Activated naive CD8-positive, alpha-beta T cell treated with anti-CD3 and anti-CD28 coated beads, Interleukin-2, amount 10 ng/mL, durations not matched to agents 7 days and 5 days (primary cell): ENCODE data around the gene RABL6. TPM values are rescaled to one million over a fixed set of nuclear protein-coding genes. Genes with fewer than 3 reads are reported as not detected.
"Not testable (repeated sequence)": the region's sequence is repeated elsewhere in the genome, so short reads cannot be mapped to it uniquely, and the experiment has no call there.

ENCODE experiments used
- ATAC-seq: fragments of 150-1000 bp; cut with Tn5 transposase; one replicate; pipeline ENCODE4 v1.10.0; 2021; ENCODE audit warnings: low read depth, moderate library complexity
- POLR2A ChIA-PET: fragments of 350-600 bp; sonication (Branson Sonifier 250); formaldehyde crosslinking; loops from one replicate; lab custom pipeline; 2021; ENCODE audit warnings: antibody characterized with exemption; lab: Charles Lee
- DNase-seq: peaks from one replicate; pipeline ENCODE4 v3.0.0; 2021
- H3K27ac Mint-ChIP-seq: one replicate; pipeline ENCODE4 v1.8.0; 2022; ENCODE audit warnings: mild to moderate bottlenecking, mixed read lengths
- H3K27me3 Mint-ChIP-seq: one replicate; pipeline ENCODE4 v1.8.0; 2022; ENCODE audit warnings: mild to moderate bottlenecking, moderate library complexity, mixed read lengths
- H3K36me3 Mint-ChIP-seq: one replicate; pipeline ENCODE4 v1.8.0; 2021; ENCODE audit warnings: mild to moderate bottlenecking, mixed read lengths
- H3K4me1 Mint-ChIP-seq: one replicate; pipeline ENCODE4 v1.8.0; 2021; ENCODE audit warnings: mixed read lengths
- H3K4me3 Mint-ChIP-seq: one replicate; pipeline ENCODE4 v1.8.0; 2022; ENCODE audit warnings: mild to moderate bottlenecking, moderate library complexity, mixed read lengths
- H3K9me3 Mint-ChIP-seq: one replicate; pipeline ENCODE4 v1.8.0; 2021; ENCODE audit warnings: mixed read lengths
- total RNA-seq, 2 experiments: library from RNA; stranded (reverse); gene quantifications; one replicate each; pipeline ENCODE4 v1.2.3, GENCODE V29; 2021

RABL6 gene
- total RNA-seq, 2 experiments from 2014 or later, result 91.1 to 98.4 TPM

- POLR2A ChIA-PET, result interaction anchor here (1.4 kb wide), 1 partner anchor 13 kb away, joined by 6 read pairs; the partner anchor contains the start of gene RABL6
- H3K36me3 Mint-ChIP-seq, result no peaks in the 10 kb centered on the region
- no peaks in the 10 kb centered on the region for H3K9me3 Mint-ChIP-seq
- DNase-seq (no peak), ATAC-seq (no peak)
- H3K27me3 Mint-ChIP-seq, result peaks cover 23% of the 10 kb centered on the region
- peaks cover 15% of the 10 kb centered on the region for H3K4me1 Mint-ChIP-seq
- H3K4me3 Mint-ChIP-seq, result no peak overlapping the region
- no peak overlapping the region for H3K27ac Mint-ChIP-seq
These were observed 13.3 kb upstream of the RABL6 start for GRCh38 chr9:136794281-136794999.

- peaks cover 15% of the 10 kb centered on the region for H3K4me1 Mint-ChIP-seq
- H3K9me3 Mint-ChIP-seq, result no peaks in the 10 kb centered on the region
- no peak overlapping the region for H3K27ac Mint-ChIP-seq
- no peak overlapping the region for H3K4me3 Mint-ChIP-seq
- ATAC-seq, result no peak
- peaks cover 23% of the 10 kb centered on the region for H3K27me3 Mint-ChIP-seq
- DNase-seq, result no peak
- POLR2A ChIA-PET, result no interaction called here
- H3K36me3 Mint-ChIP-seq, result no peaks in the 10 kb centered on the region
These were observed 12.8 kb upstream of the RABL6 start for GRCh38 chr9:136795000-136795348.

- no peak for DNase-seq
- Mint-ChIP-seq H3K9me3 (no peaks in the 10 kb centered on the region), H3K27ac (no peak within 1 kb of the TSS), H3K36me3 (no peaks in the 10 kb centered on the region), H3K4me3 (no peak within 1 kb of the TSS), H3K27me3 (peaks cover 30% of the 10 kb centered on the region), H3K4me1 (peaks cover 18% of the 10 kb centered on the region)
- ATAC-seq, result no peak
- POLR2A ChIA-PET, result interaction anchor here (1.3 kb wide), 1 partner anchor 11 kb away, joined by 4 read pairs; the partner anchor contains the start of gene RABL6
These were observed 11.4 kb upstream of the RABL6 start, which contains the start of gene CCDC183 for GRCh38 chr9:136796238-136796774. CCDC183 (plus strand) TSS chr9:136796338; CDS start chr9:136796398, 60 bp downstream.

GRCh38 chr9:136796775-136797347 is 10.9 kb upstream of the RABL6 start:
- not testable (repeated sequence) for DNase-seq, ATAC-seq, H3K9me3 Mint-ChIP-seq, H3K36me3 Mint-ChIP-seq, H3K27ac Mint-ChIP-seq, H3K4me3 Mint-ChIP-seq
- peaks cover 35% of the 10 kb centered on the region for H3K27me3 Mint-ChIP-seq
- H3K4me1 Mint-ChIP-seq, result peaks cover 19% of the 10 kb centered on the region
- POLR2A ChIA-PET, result interaction anchor here (0.7 to 1.3 kb wide), 2 partner anchors 11 to 270 kb away, joined by 3 to 4 read pairs; partner anchors contain the start of gene RABL6

GRCh38 chr9:136798708-136799078 is 9.1 kb upstream of the RABL6 start:
- H3K36me3 Mint-ChIP-seq, result no peaks in the 10 kb centered on the region
- H3K4me3 Mint-ChIP-seq, result no peak overlapping the region
- POLR2A ChIA-PET, result interaction anchor here (3.0 kb wide), 1 partner anchor 9 kb away, joined by 14 read pairs; the partner anchor contains the start of gene RABL6
- ATAC-seq, result no peak
- H3K4me1 Mint-ChIP-seq, result peaks cover 13% of the 10 kb centered on the region
- H3K27me3 Mint-ChIP-seq, result peaks cover 36% of the 10 kb centered on the region
- DNase-seq, result no peak
- no peaks in the 10 kb centered on the region for H3K9me3 Mint-ChIP-seq
- no peak overlapping the region for H3K27ac Mint-ChIP-seq

- Mint-ChIP-seq H3K9me3 (no peaks in the 10 kb centered on the region), H3K4me1 (peaks cover 13% of the 10 kb centered on the region), H3K4me3 (peak overlapping the region; percentile 22), H3K36me3 (no peaks in the 10 kb centered on the region), H3K27me3 (peaks cover 36% of the 10 kb centered on the region), H3K27ac (no peak overlapping the region)
- no peak for DNase-seq
- no peak for ATAC-seq
- POLR2A ChIA-PET, result interaction anchor here (0.6 to 3.0 kb wide), 2 partner anchors 9 to 320 kb away, joined by 4 to 14 read pairs; partner anchors contain the start of gene RABL6
These were observed 8.5 kb upstream of the RABL6 start for GRCh38 chr9:136799079-136799853.

- Mint-ChIP-seq H3K4me3 (peak overlapping the region; percentile 90), H3K36me3 (no peaks in the 10 kb centered on the region), H3K4me1 (peaks cover 13% of the 10 kb centered on the region), H3K9me3 (no peaks in the 10 kb centered on the region), H3K27me3 (peaks cover 36% of the 10 kb centered on the region), H3K27ac (peak overlapping the region; percentile 65)
- ATAC-seq (peak; percentile 57), DNase-seq (peak; percentile 85)
- POLR2A ChIA-PET, result interaction anchor here (3.0 kb wide), 1 partner anchor 8 kb away, joined by 14 read pairs; the partner anchor contains the start of gene RABL6
These were observed 7.7 kb upstream of the RABL6 start for GRCh38 chr9:136799854-136800657.

- H3K27me3 Mint-ChIP-seq, result peaks cover 19% of the 10 kb centered on the region
- H3K4me1 Mint-ChIP-seq, result peaks cover 15% of the 10 kb centered on the region
- H3K9me3 Mint-ChIP-seq, result no peaks in the 10 kb centered on the region
- peaks cover 4% of the 10 kb centered on the region for H3K36me3 Mint-ChIP-seq
- H3K4me3 Mint-ChIP-seq, result no peak overlapping the region
- DNase-seq (no peak), ATAC-seq (no peak)
- no peak overlapping the region for H3K27ac Mint-ChIP-seq
- POLR2A ChIA-PET, result no interaction called here
These were observed 5.4 kb upstream of the RABL6 start for GRCh38 chr9:136802321-136802720.

- ATAC-seq, H3K4me3 Mint-ChIP-seq, DNase-seq, H3K36me3 Mint-ChIP-seq, H3K9me3 Mint-ChIP-seq, POLR2A ChIA-PET, H3K27ac Mint-ChIP-seq: not testable (repeated sequence)
- Mint-ChIP-seq H3K4me1 (peaks cover 15% of the 10 kb centered on the region), H3K27me3 (peaks cover 14% of the 10 kb centered on the region)
These were observed 4.7 kb upstream of the RABL6 start for GRCh38 chr9:136803009-136803550.

GRCh38 chr9:136803551-136804508 is 3.9 kb upstream of the RABL6 start:
- POLR2A ChIA-PET, result no interaction called here
- H3K27me3 Mint-ChIP-seq, result peaks cover 13% of the 10 kb centered on the region
- peaks cover 4% of the 10 kb centered on the region for H3K36me3 Mint-ChIP-seq
- no peak overlapping the region for H3K27ac Mint-ChIP-seq
- peaks cover 17% of the 10 kb centered on the region for H3K4me1 Mint-ChIP-seq
- ATAC-seq, result no peak
- no peaks in the 10 kb centered on the region for H3K9me3 Mint-ChIP-seq
- H3K4me3 Mint-ChIP-seq, result no peak overlapping the region
- DNase-seq, result no peak

- Mint-ChIP-seq H3K27ac (no peak overlapping the region), H3K27me3 (peaks cover 13% of the 10 kb centered on the region), H3K4me1 (peaks cover 26% of the 10 kb centered on the region), H3K4me3 (no peak overlapping the region), H3K9me3 (no peaks in the 10 kb centered on the region), H3K36me3 (peaks cover 6% of the 10 kb centered on the region)
- ATAC-seq (no peak), DNase-seq (no peak)
- POLR2A ChIA-PET, result no interaction called here
These were observed 3.1 kb upstream of the RABL6 start for GRCh38 chr9:136804509-136805206.
